Stimulated activated CD4-positive, alpha-beta T cell treated with anti-CD3 and anti-CD28 coated beads, TNF-alpha, amount 100 ng/mL, for 48 hours (primary cell): ENCODE results near the gene CLCN1.

Source experiments
- DNase-seq, 3 donors: peaks; one replicate each; pipeline ENCODE4 v3.0.0-alpha.2; 2020; ENCODE audit warnings: low read depth in 3 of 3

Gene CLCN1

DNA sequence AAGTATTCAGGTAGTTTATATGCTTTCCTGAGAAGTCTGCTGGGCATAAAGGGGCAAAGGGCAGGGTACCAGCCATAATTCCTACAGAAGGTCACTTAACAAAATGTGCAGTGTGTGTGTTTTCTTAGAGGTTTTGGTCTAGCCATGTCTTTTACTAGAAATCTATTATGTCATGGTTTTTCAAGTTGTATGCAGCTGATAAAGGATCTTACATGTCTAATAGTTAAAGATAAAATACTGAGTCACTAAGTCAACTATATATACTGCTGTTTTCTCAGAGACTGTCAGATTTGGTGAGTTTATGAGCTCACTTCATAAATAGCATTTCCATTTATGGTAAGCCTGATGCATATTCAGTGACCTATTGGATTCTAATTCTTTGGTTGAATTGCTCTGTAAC, 20.0 kb upstream of the CLCN1 start:
- no peak for DNase-seq

DNA sequence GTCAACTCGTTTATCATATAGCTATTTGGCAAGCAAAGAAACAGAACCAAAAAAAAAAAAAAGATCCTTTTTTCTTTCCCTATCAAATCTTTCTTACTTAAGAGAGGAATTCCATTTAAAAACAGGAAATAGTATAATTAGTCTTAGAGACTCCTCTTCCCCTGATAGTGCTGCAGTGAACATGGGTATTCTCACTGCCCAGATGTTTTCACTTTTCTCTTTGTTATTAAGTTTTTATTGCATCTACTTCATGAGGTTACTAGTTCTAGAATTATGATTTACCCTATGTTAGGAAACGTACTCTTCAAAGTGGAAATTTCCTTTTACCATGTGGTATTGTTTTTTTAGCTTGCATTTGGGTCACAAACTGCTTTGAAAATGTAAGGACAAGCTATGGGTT, 19.2 kb upstream of the CLCN1 start:
- no peak for DNase-seq

DNA sequence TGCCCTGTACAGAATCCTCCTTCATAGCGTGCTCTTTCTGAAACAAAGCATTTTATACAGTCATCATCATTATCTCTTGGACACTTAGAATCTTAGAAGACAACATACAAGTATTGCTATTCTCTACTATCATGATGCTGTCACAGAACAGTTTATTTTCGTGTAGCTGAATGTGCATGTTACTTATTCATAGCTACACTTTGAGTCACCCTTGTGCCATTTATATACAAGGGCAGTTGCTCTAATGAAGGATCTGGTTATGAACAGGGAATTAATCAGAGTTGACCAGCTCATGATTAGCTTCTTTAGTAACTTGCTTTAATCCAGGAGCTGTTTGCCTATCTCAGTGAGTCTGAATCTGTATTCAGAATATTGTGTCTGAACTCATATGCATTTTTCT, 16.6 kb upstream of the CLCN1 start:
- no peak for DNase-seq

DNA sequence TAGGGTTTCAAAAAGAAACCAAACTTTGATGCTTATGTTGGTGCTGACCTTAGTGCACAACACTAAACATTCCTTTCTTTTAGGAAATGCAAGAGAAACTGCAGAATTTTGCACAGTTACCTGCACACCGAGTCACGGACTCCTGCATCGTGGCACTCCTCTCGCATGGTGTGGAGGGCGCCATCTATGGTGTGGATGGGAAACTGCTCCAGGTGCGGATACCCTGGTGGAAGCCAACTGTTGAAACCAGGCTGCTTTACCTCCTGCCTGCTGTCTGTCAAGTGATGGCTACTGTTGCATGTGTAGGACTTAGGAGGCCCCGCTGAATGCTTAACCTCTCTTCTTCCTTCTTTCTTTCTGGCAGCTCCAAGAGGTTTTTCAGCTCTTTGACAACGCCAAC, 16.1 kb upstream of the CLCN1 start:
- peak; percentile 28 to 51 (median 29) for DNase-seq

DNA sequence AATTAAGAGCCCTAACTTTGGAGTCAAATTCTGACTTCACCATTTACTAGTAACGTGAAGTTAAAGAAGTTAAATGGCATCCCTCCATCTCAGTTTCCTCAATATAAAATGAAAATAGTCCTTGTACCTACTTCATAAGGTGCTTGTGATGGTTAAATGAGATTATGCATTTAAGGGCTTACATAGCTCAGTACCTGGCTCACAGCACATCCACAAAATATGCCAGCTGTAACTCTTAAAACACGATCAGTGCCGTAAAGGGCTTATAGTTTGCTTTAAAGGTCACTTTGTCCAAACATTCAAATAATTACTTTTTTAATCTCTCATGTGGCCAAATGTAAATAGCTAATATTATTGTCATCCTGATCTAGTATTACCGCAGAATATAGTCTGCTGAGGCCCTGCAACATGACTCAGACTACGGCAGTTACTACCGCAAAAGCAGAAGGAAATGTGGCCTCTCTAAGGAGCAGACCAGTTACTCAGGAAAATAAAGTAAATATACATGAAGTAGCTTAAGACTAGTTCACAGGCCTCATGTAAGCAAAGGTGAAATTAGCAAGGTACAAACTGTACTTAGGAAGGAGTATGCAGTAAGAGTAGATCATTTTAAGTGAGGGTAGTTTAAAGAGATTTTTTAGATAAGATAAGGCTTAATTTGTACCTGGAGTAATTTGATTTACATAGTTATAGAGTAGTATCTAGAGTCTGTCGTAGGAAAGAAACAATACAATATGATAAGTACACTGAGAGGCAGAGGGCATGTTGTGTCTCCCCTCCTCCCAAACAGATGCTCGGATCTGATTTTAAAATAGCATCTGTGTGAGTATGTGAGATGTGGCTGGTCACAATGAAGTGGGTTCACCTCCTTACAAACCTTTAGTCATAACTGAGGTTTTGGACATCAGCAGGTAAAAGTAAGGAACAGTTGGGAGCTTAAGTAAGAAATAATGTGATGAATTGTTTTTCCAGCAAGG, 14.7 kb upstream of the CLCN1 start:
- no peak for DNase-seq

DNA sequence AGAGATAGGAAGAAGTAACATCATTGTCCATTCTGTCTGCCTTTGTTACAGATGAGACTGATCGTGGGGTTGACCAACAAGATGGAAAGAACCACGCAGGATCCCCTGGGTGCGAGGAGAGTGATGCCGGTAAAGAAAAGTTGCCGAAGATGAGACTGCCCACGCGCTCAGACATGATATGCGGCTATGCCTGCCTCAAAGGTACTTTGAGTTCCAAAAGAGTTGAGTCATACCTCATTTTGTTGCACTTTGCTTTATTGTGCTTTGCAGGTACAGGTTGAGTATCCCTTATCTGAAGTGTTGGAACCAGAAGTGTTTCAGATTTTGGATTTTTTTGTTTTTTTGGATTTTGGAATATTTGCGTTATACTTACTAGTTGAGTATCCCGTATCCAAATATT, 12.2 kb upstream of the CLCN1 start:
- no peak for DNase-seq

DNA sequence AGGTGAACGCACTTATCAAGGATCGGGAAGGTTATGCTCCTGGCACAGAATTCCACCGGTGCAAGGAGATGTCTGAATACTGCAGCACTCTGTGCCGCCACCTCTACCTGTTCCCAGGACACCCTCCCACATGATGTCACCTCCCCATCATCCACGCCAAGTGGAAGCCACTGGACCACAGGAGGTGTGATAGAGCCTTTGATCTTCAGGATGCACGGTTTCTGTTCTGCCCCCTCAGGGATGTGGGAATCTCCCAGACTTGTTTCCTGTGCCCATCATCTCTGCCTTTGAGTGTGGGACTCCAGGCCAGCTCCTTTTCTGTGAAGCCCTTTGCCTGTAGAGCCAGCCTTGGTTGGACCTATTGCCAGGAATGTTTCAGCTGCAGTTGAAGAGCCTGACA, 11.0 kb upstream of the CLCN1 start:
- DNase-seq, result no peak

DNA sequence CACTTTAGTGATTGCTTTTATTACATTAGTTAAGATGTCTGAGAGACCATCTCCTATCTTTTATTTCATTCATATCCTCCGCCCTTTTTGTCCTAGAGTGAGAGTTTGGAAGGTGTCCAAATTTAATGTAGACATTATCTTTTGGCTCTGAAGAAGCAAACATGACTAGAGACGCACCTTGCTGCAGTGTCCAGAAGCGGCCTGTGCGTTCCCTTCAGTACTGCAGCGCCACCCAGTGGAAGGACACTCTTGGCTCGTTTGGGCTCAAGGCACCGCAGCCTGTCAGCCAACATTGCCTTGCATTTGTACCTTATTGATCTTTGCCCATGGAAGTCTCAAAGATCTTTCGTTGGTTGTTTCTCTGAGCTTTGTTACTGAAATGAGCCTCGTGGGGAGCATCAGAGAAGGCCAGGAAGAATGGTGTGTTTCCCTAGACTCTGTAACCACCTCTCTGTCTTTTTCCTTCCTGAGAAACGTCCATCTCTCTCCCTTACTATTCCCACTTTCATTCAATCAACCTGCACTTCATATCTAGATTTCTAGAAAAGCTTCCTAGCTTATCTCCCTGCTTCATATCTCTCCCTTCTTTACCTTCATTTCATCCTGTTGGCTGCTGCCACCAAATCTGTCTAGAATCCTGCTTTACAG, 10.4 kb upstream of the CLCN1 start:
- DNase-seq, result peak; percentile 36 to 65 (median 51)

DNA sequence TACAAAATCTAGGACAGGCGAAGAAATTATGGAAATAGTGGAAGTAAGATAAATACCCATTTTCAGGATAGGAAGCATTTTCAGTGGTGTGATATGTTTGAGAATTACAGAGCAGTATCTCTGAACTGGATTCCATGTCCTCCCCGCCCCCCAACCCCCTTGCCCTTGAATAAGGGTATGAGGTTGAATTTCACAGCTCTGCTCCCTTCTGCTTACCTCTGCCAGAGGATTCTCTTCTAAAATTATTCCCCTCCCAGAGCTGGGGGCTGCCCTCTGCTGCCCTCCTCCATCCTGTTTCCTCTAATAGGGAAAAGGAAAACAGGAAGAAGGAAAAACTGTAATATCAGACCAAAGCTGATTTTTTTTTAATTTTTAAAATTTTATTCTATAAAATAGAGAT, 7.3 kb upstream of the CLCN1 start:
- DNase-seq, result no peak

DNA sequence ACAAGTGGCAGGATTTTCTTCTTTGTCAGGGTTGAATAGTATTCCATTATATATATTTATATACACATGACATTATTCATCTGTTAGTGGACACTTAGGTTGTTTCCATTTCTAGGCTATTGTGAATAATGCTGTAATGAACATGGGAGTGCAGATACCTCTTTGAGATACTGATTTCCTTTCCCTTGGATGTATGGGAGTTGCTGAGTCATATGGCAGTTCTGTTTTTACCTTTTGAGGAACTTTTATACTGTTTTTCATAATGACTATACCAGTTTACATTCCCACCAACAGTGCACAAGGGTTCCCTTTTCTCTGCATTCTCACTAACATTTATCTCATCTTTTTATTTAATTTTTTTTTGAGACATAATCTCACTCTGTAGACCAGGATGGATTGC, 1.8 kb upstream of the CLCN1 start:
- DNase-seq, result no peak

DNA sequence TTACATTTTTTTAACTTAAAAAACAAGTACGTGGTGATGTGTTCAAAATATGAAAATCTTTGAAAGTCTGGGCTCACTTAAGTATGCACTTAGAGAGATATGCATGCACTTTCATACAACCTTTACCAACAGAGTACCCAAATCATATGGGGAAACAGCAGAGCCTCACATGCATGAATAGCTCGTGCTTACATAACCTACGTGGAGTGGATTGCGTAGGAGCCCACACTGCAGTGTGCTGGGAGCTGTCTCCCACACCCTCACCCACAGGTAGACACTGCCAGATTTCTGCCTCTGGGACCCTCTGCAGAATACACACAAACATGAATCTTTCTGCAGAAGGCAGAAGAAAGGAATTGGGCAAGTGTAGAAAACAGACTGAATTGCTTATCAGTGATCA, 581 bp downstream of the CLCN1 start:
- no peak for DNase-seq

DNA sequence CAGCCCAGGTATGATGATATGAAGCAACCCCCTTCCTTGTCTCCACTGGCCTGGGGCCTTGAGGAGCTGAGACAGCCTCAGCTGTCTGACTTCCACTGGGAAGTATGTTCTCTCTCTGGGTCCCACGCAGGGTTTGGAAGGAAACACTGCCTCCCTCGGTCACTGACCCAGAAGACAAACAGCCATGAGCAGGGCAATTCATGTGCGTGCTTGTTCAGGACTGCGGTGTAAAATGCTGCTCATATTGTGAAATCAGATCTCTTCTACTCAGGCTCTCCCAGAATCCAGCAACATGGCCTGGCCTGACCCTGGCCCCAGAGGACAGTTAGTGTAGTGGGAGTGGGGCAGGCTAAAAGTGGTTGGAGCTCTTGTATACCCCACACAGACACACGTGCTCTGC, 2.8 kb downstream of the CLCN1 start:
- DNase-seq, result no peak

DNA sequence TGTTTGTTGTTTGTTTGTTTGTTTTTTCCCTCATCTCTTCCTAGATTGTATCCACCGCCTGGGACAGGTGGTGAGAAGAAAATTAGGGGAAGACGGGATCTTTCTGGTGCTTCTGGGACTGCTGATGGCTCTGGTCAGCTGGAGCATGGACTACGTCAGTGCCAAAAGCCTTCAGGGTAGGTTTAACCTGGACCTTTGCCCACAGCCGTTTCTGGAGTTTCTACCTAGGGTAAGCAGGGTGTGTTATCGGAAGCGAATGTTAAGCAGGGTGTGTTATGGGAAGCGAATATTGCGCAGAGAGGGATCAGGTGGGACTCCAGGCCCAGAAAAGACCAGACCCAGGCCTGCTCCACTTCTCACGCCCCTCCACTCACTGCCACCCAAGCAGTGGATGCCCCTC, 4.7 kb downstream of the CLCN1 start:
- no peak for DNase-seq

DNA sequence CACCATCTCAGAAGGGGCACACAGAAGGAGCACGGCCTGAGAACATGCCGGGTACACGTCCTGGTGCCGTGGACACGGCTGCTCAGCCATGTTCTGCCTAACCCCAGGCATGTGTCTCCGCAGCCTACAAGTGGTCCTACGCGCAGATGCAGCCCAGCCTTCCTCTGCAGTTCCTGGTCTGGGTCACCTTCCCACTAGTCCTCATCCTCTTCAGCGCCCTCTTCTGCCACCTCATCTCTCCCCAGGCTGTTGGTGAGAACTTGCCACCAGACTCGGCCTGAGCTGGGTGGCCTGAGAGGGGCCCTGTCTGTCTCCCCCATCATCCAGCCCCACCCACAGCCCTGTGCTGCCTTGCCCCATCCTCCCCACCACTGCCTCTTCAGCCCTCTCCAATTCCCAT, 5.3 kb downstream of the CLCN1 start:
- no peak for DNase-seq

DNA sequence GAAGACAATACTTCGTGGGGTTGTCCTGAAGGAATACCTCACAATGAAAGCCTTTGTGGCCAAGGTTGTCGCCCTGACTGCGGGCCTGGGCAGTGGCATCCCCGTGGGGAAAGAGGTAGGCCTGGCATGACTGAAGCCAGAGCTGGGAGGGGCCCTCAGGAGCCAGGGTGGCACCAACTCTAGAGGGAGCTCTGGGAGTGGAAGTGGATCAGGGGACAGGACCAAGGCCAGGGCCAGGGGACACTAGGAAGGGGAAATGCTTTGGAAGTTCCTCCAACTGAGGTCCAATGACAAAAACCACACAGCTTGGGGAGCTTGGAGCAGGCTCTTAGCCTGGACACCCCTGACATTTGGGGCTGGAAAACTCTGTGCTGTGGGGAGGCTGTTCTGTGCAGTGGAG, 5.8 kb downstream of the CLCN1 start:
- no peak for DNase-seq

DNA sequence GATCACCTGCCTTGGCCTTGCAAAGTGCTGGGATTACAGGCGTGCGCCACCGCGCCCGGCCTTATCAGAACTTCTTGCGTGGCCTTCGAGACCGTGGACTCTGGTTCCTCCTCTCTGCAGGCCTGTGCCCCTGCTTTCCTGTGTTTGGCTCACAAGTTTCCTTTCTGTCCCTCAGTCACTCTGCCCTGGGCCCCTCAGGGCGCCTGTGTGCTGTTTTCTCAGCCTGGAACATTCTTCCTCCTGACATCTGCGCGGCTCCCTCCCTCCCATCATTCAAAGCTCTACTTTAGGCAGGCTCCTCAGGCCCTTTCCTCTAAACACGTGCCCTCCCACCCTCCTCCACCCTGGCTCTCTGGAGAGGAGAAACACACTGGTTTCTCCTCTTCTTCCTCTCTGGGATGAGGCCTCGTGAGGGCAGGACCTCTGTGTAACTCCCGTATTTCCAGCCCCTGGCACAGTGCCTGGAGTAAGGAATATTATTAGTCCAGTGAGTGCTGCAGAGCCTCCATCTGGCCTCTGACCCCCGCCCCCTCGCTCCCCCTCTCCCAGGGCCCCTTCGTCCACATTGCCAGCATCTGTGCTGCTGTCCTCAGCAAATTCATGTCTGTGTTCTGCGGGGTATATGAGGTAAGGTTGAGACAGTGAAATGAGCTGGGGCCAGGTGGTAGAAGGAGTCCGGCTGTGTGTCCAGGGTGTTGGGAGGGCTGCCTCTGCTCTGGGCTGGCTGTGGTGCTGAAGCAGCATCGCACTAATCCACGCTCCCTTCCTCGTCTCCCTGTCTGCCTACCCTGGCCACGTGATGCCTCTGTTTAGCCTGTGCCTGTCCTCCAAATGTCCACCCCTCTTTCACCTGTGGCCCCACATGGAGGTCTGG, 7.1 kb downstream of the CLCN1 start:
- DNase-seq, result no peak

DNA sequence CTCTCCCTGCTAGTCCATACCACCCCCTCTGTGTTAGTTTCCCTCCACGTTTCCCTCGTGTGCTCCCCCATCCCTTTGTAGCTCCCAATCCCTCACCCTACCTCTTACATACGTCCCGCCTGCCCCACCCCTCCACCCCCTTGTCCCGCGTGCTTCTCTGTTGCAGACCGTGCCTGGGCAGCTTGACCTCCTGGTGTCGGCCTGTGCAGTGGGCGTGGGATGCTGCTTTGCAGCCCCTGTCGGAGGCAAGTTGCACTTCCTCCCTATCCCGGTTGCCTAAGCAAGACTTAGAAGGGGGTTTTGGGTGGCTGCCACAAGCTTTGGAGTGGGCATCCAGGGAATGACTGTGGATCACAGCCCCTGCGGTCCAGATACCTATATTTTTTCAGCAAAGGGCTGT, 7.7 kb downstream of the CLCN1 start:
- DNase-seq, result no peak

DNA sequence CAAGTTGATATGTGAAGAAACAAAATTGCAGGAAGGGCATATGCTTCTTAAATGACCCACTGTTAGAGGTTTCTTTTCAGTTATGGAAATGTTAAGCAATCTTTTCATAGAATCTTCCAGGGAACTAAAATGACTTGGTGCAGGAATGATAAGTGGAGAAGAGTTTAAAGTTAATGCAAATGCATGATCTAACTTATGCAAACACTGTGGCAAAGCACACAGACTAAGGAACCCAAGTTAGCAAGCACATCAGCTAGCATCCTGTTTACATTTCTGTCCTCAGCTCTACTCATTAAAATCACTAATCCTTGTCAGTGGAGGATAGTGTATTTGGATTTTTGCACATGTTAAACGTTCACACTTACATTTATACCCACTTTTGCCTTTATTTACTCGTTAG, 9.3 kb downstream of the CLCN1 start:
- no peak for DNase-seq

DNA sequence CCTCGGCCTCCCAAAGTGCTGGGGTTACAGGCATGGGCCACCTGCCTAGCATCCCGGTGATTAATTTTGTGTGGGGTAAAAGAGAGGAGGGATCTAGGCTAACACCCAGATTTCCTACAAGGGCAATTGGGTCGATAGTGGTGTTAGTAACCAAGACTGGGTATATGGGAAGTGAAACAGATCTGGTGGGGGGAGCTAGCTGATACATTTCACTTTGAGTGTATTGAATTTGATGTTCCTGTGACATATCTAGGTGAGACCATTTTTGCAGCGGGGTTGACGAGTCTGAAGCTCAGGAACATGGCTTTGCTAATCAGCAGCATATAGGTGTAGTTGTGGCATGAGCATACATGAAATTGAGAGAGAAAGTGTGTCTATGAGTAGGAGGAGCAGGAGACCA, 12.0 kb downstream of the CLCN1 start:
- no peak for DNase-seq

DNA sequence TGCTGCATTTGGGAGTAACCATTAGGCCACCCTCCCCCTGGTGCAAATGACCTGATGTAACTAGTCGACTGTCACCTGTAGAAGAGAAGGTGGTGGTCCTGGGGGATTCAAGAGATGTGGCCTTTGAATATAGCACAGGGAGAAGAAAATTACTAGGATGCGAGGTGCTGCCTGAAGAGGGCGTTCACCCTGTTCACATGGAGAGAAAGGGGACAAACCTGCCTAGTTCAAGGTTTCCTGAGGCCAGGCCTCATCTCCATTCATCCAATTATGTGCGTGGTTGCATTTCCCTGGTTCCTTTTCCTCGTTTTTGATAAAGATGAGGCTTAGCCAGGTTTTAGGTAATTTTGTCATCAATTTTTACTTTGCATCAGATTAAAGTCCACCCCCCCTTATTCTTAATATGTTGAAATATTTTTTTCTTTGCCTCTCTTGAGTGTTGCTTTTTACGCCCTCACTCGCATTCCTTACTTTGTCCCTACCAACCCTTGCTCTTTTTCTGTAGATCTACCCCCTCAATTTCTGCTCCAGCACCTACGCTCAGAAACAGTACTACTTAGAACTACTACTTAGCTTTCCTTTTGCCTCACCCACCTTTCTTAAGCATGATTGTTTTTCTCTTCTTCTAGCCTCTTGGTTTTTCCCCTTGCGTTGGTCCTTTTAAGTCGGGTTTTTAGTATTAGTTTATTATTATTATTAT, 13.7 kb downstream of the CLCN1 start:
- DNase-seq, result no peak

DNA sequence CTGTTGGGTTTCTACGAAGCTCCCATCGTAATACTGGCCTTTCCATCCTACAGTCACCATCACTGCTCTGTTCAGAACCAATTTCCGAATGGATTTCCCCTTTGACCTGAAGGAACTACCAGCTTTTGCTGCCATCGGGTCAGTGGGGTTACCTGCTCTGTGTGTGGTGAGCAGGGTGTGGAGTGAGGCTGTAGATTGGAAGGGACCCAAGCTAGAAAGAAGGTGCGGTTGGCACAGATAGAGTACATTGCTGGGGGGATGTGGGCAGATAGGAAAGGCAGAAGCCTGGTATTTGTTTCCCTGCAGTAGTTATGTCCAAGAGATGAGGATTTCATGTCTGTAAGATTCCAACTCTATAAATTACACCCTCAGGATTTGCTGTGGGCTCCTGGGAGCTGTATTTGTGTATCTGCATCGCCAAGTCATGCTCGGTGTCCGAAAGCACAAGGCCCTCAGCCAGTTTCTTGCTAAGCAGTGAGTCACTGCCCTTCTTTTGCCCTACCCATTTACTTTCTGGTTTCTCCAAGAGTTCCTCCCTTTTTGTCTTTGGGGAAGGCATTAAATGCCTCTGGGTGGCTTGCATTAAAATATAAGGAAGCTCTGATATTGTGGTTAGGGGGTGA, 15.4 kb downstream of the CLCN1 start:
- DNase-seq, result no peak
